DOHH2 (cell line): ENCODE measurements around the gene CRADD.

Source experiments
- EZH2phosphoT487 ChIP-seq: fragments of 200-600 bp; sonication (generic); IDR thresholded peaks from 2 replicates; pipeline ENCODE4 v1.6.1; 2017; ENCODE audit warnings: borderline replicate concordance, mild to moderate bottlenecking, antibody characterized with exemption, low read length, moderate library complexity, mixed read lengths
- TF ChIP-seq, protein P1 (sequence below): fragments of 200-600 bp; sonication (generic); IDR thresholded peaks from one replicate; pipeline ENCODE4 v1.5.1; 2014; ENCODE audit warnings: antibody characterized with exemption, mild to moderate bottlenecking, low read depth, low read length; ENCODE audit not compliant: poor library complexity, severe bottlenecking

GRCh38 chr12:93707836-93708235, 30.7 kb downstream of the CRADD start:
- TF ChIP-seq, protein P1, sequence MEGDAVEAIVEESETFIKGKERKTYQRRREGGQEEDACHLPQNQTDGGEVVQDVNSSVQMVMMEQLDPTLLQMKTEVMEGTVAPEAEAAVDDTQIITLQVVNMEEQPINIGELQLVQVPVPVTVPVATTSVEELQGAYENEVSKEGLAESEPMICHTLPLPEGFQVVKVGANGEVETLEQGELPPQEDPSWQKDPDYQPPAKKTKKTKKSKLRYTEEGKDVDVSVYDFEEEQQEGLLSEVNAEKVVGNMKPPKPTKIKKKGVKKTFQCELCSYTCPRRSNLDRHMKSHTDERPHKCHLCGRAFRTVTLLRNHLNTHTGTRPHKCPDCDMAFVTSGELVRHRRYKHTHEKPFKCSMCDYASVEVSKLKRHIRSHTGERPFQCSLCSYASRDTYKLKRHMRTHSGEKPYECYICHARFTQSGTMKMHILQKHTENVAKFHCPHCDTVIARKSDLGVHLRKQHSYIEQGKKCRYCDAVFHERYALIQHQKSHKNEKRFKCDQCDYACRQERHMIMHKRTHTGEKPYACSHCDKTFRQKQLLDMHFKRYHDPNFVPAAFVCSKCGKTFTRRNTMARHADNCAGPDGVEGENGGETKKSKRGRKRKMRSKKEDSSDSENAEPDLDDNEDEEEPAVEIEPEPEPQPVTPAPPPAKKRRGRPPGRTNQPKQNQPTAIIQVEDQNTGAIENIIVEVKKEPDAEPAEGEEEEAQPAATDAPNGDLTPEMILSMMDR, result no peak
- TF ChIP-seq EZH2phosphoT487, result no peak
